Measurements from ENCODE around the gene NPTX1.

DNA sequence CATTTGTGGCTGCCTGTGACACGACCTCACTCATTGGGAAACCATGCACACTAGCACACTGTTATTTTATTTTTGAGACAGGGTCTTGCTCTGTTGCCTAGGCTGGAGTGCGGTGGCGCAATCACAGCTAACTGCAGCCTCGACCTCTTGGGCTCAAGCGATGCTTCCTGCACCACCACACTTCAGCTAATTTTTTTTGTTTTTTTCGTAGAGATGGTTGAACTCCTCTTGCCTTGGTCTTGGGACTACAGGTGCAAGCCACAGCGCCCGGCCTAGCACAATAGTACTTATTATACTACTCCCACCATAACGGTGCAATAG, 2.8 kb upstream of the NPTX1 start:
- TF ChIP-seq CTCF (IDR thresholded peaks at IDR 0.05; ENCODE audit: low read depth, low read length, poor library complexity, severe bottlenecking) (no peak), EZH2phosphoT487 (IDR thresholded peaks at IDR 0.05; ENCODE audit: borderline replicate concordance, low read length) (no peak)

All from DOHH2 (cell line).